Neuronal stem cell (in vitro differentiated cells): ENCODE data around the gene PIGA.
A peak's percentile ranks its signal among the peaks of the same experiment; 100 is the strongest.

Source experiments
- DNase-seq: peaks from one replicate; pipeline ENCODE4 v3.0.0-alpha.2; 2013; ENCODE audit warnings: low spot score
- H2AFZ ChIP-seq: one replicate; pipeline ENCODE4 v1.6.1; 2013; ENCODE audit warnings: mild to moderate bottlenecking, low read length, inconsistent platforms
- H2AK5ac ChIP-seq: 2 replicates; pipeline ENCODE4 v1.6.1; 2013; ENCODE audit warnings: low read depth, mild to moderate bottlenecking, inconsistent platforms, low read length, moderate library complexity, mixed read lengths
- H2BK120ac ChIP-seq: 2 replicates; pipeline ENCODE4 v1.6.1; 2013; ENCODE audit warnings: low read depth, mild to moderate bottlenecking, inconsistent platforms, low read length, moderate library complexity, mixed read lengths
- H2BK12ac ChIP-seq: one replicate; pipeline ENCODE4 v1.6.1; 2013; ENCODE audit warnings: low read length, inconsistent platforms
- H2BK15ac ChIP-seq: 2 replicates; pipeline ENCODE4 v1.6.1; 2013; ENCODE audit warnings: mild to moderate bottlenecking, low read length, inconsistent platforms, mixed read lengths
- H2BK5ac ChIP-seq: one replicate; pipeline ENCODE4 v1.6.1; 2013; ENCODE audit warnings: inconsistent platforms, mild to moderate bottlenecking, low read length, moderate library complexity
- H3K14ac ChIP-seq: one replicate; pipeline ENCODE4 v1.6.1; 2013; ENCODE audit warnings: low read length, inconsistent platforms
- H3K18ac ChIP-seq: 2 replicates; pipeline ENCODE4 v1.6.1; 2013; ENCODE audit warnings: low read length, inconsistent platforms
- H3K23ac ChIP-seq: 2 replicates; pipeline ENCODE4 v1.6.1; 2013; ENCODE audit warnings: low read depth, mild to moderate bottlenecking, mixed read lengths, low read length, inconsistent platforms; ENCODE audit not compliant: poor library complexity
- H3K27ac ChIP-seq: replicated peaks from 3 replicates; pipeline ENCODE4 v1.5.1; 2013; ENCODE audit warnings: low read length, inconsistent platforms
- H3K27me3 ChIP-seq, 3 experiments: 2 replicates each; pipeline ENCODE4 v1.6.1; 2013; ENCODE audit warnings: low read length in 3 of 3, mild to moderate bottlenecking in 2 of 3, inconsistent platforms in 1 of 3, low read depth in 1 of 3, mixed read lengths in 1 of 3, moderate library complexity in 1 of 3; ENCODE audit not compliant: control insufficient read depth in 3 of 3, insufficient read depth in 3 of 3
- H3K36me3 ChIP-seq, 2 donors: replicated peaks in 1 of 2; 2 replicates each; pipeline ENCODE4 v1.6.1; 2013; ENCODE audit warnings: low read length in 2 of 2; ENCODE audit not compliant: control insufficient read depth in 2 of 2, insufficient read depth in 2 of 2
- H3K4ac ChIP-seq: 2 replicates; pipeline ENCODE4 v1.6.1; 2013; ENCODE audit warnings: inconsistent platforms, mild to moderate bottlenecking, low read length, moderate library complexity
- H3K4me1 ChIP-seq, 2 donors: 1 replicate in 1 of 2; 2 replicates in 1 of 2; pipeline ENCODE4 v1.6.1; 2013; ENCODE audit warnings: low read length in 2 of 2, low read depth in 1 of 2; ENCODE audit not compliant: control insufficient read depth in 2 of 2, insufficient read depth in 1 of 2
- H3K4me2 ChIP-seq: one replicate; pipeline ENCODE4 v1.6.1; 2013; ENCODE audit warnings: mild to moderate bottlenecking, low read length, inconsistent platforms; ENCODE audit not compliant: insufficient read depth, poor library complexity, severe bottlenecking
- H3K4me3 ChIP-seq, 2 donors: 2 replicates each; pipeline ENCODE4 v1.5.1; 2013; ENCODE audit warnings: low read length in 2 of 2, mild to moderate bottlenecking in 2 of 2, inconsistent platforms in 1 of 2, moderate library complexity in 1 of 2
- H3K79me1 ChIP-seq: one replicate; pipeline ENCODE4 v1.6.1; 2013; ENCODE audit warnings: low read depth, mild to moderate bottlenecking, inconsistent platforms, low read length, moderate library complexity
- H3K9ac ChIP-seq: one replicate; pipeline ENCODE4 v1.6.1; 2013; ENCODE audit warnings: mild to moderate bottlenecking, low read depth, low read length, inconsistent platforms; ENCODE audit not compliant: poor library complexity
- H3K9me3 ChIP-seq, 2 donors: replicated peaks in 1 of 2; 2 replicates each; pipeline versions ENCODE3 to v1.6.1; 2013; ENCODE audit warnings: low read length in 2 of 2, mild to moderate bottlenecking in 2 of 2, inconsistent platforms in 1 of 2, low read depth in 1 of 2, mixed read lengths in 1 of 2, moderate library complexity in 1 of 2; ENCODE audit not compliant: control insufficient read depth in 2 of 2, insufficient read depth in 1 of 2
- H4K8ac ChIP-seq: one replicate; pipeline ENCODE4 v1.6.1; 2013; ENCODE audit warnings: low read depth, mild to moderate bottlenecking, inconsistent platforms, low read length, moderate library complexity
- H4K91ac ChIP-seq: one replicate; pipeline ENCODE4 v1.6.1; 2013; ENCODE audit warnings: low read length, low read depth, mild to moderate bottlenecking, inconsistent platforms; ENCODE audit not compliant: poor library complexity
- WGBS, 2 donors: extraction: QIAGEN DNeasy Blood & Tissue Kit; methylation state at CpG; one replicate each; pipeline ENCODE4 v1.1.7; 2013; ENCODE audit warnings: missing lambda C conversion rate in 2 of 2, mixed read lengths in 1 of 2; ENCODE audit not compliant: insufficient read length in 2 of 2, insufficient replicate concordance in 1 of 2; ENCODE audit errors: extremely low coverage in 2 of 2; 5-methylcytosine and 5-hydroxymethylcytosine counted together

PIGA gene

DNA sequence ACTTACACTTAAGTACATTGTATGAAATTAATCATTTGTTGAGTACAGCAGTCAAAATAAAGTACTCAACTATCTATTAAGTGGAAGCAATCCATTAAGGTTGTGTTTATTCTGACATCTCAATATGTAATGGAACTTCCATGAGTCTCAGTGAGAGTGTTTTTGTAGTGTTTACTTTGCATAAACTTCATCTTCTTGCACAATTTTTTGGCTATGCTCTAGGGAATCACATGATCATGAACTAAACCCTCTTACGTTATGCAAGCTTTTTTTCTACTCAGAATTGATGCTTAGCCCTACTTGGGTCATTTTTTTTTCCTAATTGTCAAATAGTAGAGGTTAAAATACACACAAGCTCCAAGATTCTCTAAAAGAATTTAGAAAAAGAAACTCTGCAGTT lies 21.1 kb upstream of the PIGA start:
- no peak overlapping the region for H3K4me3 ChIP-seq
- H3K79me1 ChIP-seq = no peaks in the 10 kb centered on the region
- H3K4me1 ChIP-seq = no peaks in the 10 kb centered on the region
- no peak overlapping the region for H2BK5ac ChIP-seq
- no peak overlapping the region for H4K91ac ChIP-seq
- H3K14ac ChIP-seq = no peak overlapping the region
- no peak overlapping the region for H3K18ac ChIP-seq
- H2AFZ ChIP-seq = no peak overlapping the region
- H2BK15ac ChIP-seq = no peak overlapping the region
- no peak for DNase-seq
- H3K36me3 ChIP-seq = no peaks in the 10 kb centered on the region
- no peak overlapping the region for H2BK120ac ChIP-seq
- H4K8ac ChIP-seq = no peak overlapping the region
- no peak overlapping the region for H3K27ac ChIP-seq
- H3K23ac ChIP-seq = no peak overlapping the region
- no CpG with 5 or more reads among the region's 1 CpG for WGBS, 2 donors
- no peak overlapping the region for H2AK5ac ChIP-seq
- peaks cover 0 to 9% (median 0%) of the 10 kb centered on the region in 3 experiments for H3K27me3 ChIP-seq
- H3K4me2 ChIP-seq = no peak overlapping the region
- H2BK12ac ChIP-seq = no peak overlapping the region
- H3K9me3 ChIP-seq = no peaks in the 10 kb centered on the region
- no peak overlapping the region for H3K4ac ChIP-seq
- H3K9ac ChIP-seq = no peak overlapping the region

DNA sequence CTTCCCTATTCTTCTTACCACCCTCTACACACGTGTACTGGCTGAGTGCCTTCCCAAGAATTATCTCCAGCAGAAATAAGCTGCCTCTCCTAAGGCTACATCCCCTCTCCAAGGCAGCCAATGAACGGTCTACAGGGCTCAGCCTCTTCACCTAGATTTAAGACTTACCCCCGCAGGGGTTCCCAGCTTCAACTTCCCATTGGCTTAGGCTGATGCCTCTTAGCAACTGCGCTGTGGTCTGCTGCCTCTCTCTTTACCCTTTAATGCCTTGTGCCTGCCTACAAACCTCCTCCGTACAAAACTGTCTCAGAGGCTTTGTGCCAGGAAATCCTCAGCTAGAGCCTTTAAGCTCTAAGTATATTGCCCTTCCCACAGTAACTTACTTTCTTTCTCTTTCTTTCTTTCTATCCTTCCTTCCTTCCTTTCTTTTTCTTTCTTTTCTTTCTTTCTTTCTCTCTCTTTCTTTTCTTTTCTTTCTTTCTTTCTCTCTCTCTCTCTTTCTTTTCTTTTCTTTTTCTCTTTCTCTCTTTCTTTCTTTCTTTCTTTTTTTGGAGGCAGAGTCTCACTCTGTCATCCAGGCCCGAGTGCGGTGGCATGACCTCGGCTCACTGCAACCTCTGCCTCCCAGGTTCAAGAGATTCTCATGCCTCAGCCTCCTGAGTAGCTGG lies 15.1 kb upstream of the PIGA start:
- Histone ChIP-seq H2AK5ac (no peak overlapping the region), H3K14ac (no peak overlapping the region), H3K9ac (no peak overlapping the region), H2AFZ (no peak overlapping the region), H3K4ac (no peak overlapping the region), H3K9me3 (no peaks in the 10 kb centered on the region), H3K36me3 (no peaks in the 10 kb centered on the region), H3K27ac (no peak overlapping the region), H2BK15ac (no peak overlapping the region), H3K23ac (no peak overlapping the region), H4K91ac (no peak overlapping the region), H3K4me3 (no peak overlapping the region), H2BK120ac (no peak overlapping the region), H4K8ac (no peak overlapping the region), H3K79me1 (no peaks in the 10 kb centered on the region), H3K27me3 (no peaks in the 10 kb centered on the region), H3K18ac (no peak overlapping the region), H3K4me2 (no peak overlapping the region), H2BK12ac (no peak overlapping the region), H2BK5ac (no peak overlapping the region), H3K4me1 (no peaks in the 10 kb centered on the region)
- no CpG with 5 or more reads among the region's 8 CpGs for WGBS, 2 donors
- DNase-seq = no peak

GRCh38 chrX:15349046-15349445 lies 13.7 kb upstream of the PIGA start:
- no peak overlapping the region for H3K4me3 ChIP-seq
- H3K79me1 ChIP-seq = no peaks in the 10 kb centered on the region
- peak overlapping the region; percentile 53 for H2AFZ ChIP-seq
- H2AK5ac ChIP-seq = no peak overlapping the region
- H4K8ac ChIP-seq = no peak overlapping the region
- H3K4me1 ChIP-seq = peaks cover 0 to 4% of the 10 kb centered on the region in 2 donors
- H3K14ac ChIP-seq = no peak overlapping the region
- H3K36me3 ChIP-seq = no peaks in the 10 kb centered on the region
- no peak overlapping the region for H2BK15ac ChIP-seq
- H3K18ac ChIP-seq = no peak overlapping the region
- no peak overlapping the region for H3K27ac ChIP-seq
- H3K4me2 ChIP-seq = no peak overlapping the region
- no CpG with 5 or more reads among the region's 2 CpGs for WGBS, 2 donors
- H3K23ac ChIP-seq = no peak overlapping the region
- H3K9ac ChIP-seq = no peak overlapping the region
- no peak overlapping the region for H2BK5ac ChIP-seq
- peak; percentile 46 for DNase-seq
- no peak overlapping the region for H2BK120ac ChIP-seq
- no peak overlapping the region for H3K4ac ChIP-seq
- no peak overlapping the region for H4K91ac ChIP-seq
- no peak overlapping the region for H2BK12ac ChIP-seq
- no peaks in the 10 kb centered on the region for H3K27me3 ChIP-seq
- H3K9me3 ChIP-seq = no peaks in the 10 kb centered on the region

GRCh38 chrX:15345976-15346375 lies 10.7 kb upstream of the PIGA start:
- no peak overlapping the region for H4K91ac ChIP-seq
- H3K9me3 ChIP-seq = no peaks in the 10 kb centered on the region
- H2BK15ac ChIP-seq = no peak overlapping the region
- no peaks in the 10 kb centered on the region for H3K79me1 ChIP-seq
- H3K4me1 ChIP-seq = peaks cover 0 to 9% of the 10 kb centered on the region in 2 donors
- no peak overlapping the region for H3K4ac ChIP-seq
- H3K18ac ChIP-seq = no peak overlapping the region
- no peaks in the 10 kb centered on the region for H3K27me3 ChIP-seq
- H2AFZ ChIP-seq = no peak overlapping the region
- no peak overlapping the region for H3K4me3 ChIP-seq
- no CpG with 5 or more reads among the region's 3 CpGs for WGBS, 2 donors
- no peak overlapping the region for H3K9ac ChIP-seq
- H3K14ac ChIP-seq = no peak overlapping the region
- DNase-seq = no peak
- no peak overlapping the region for H3K27ac ChIP-seq
- H2BK120ac ChIP-seq = no peak overlapping the region
- no peak overlapping the region for H2BK12ac ChIP-seq
- no peak overlapping the region for H2BK5ac ChIP-seq
- H3K4me2 ChIP-seq = no peak overlapping the region
- H2AK5ac ChIP-seq = no peak overlapping the region
- H3K36me3 ChIP-seq = no peaks in the 10 kb centered on the region
- no peak overlapping the region for H4K8ac ChIP-seq
- no peak overlapping the region for H3K23ac ChIP-seq
